Pons (tissue), 1 donor: ENCODE data around the gene THAP6.
"Not testable (repeated sequence)": the region's sequence is repeated elsewhere in the genome, so short reads cannot be mapped to it uniquely, and the experiment has no call there.

Source experiments
- DNase-seq: peaks from one replicate; pipeline ENCODE4 v3.0.0-alpha.2; 2016; ENCODE audit warnings: low spot score

THAP6 gene

GRCh38 chr4:75514131-75514948 is at the start of gene THAP6, which contains the start of gene RCHY1:
Gene THAP6, plus strand, starts transcription at chr4:75514473. Its CDS starts 980 bp downstream, at chr4:75515453.
Gene RCHY1, minus strand, starts transcription at chr4:75514403. Its CDS starts 117 bp downstream, at chr4:75514286.
- peak; percentile 95 for DNase-seq

DNA sequence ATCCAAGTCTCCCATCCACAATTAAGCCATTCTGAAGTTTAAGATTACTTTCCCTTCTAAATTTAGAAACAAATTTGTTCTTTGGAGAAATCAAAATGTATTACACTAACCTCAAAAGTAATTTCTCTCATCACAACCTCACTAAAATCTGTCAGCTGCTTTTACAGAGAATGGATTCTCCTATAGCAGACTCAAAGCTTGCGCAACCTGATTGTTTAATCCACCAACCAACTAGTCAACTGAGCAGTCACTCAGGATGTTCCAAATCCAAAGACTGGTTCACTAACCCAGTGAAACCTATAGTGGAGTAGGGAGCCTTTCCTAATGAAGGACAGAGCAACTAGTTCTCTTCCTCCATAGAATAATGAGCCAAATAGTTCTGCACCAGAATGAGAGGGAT is 44.4 kb upstream of the THAP6 start:
- DNase-seq, result no peak

- DNase-seq, result no peak
These were observed 43.5 kb upstream of the THAP6 start for GRCh38 chr4:75470738-75471137.

- DNase-seq, result no peak
These were observed 37.1 kb upstream of the THAP6 start for GRCh38 chr4:75477201-75477600.

DNA sequence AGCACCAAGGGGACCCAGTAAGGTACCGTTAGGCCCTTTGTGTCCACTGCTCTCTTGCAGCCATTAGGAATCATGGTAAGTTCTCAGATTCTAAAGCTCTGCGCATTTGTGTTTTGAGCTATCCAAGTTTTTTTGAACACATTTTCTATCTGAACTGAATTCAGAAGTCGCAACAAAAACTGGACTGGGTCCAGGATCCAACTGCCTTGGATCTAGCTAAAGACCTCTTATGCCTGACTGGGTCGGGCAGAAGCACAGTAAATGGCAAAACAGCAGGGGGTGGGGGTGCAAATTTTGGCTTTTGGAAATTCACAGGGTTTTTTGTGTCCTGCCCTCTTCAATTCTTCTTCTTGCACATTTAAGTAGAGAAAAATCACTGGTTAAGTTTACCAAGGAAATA is 30.1 kb upstream of the THAP6 start:
- DNase-seq, result peak; percentile 35

- DNase-seq, result peak; percentile 34
These were observed 24.1 kb upstream of the THAP6 start for GRCh38 chr4:75490155-75490554.

GRCh38 chr4:75494563-75494962 is 19.7 kb upstream of the THAP6 start:
- peak; percentile 66 for DNase-seq

- no peak for DNase-seq
These were observed 18.8 kb upstream of the THAP6 start for GRCh38 chr4:75495476-75495875.

GRCh38 chr4:75496406-75496805 is 17.9 kb upstream of the THAP6 start:
- DNase-seq, result no peak

DNA sequence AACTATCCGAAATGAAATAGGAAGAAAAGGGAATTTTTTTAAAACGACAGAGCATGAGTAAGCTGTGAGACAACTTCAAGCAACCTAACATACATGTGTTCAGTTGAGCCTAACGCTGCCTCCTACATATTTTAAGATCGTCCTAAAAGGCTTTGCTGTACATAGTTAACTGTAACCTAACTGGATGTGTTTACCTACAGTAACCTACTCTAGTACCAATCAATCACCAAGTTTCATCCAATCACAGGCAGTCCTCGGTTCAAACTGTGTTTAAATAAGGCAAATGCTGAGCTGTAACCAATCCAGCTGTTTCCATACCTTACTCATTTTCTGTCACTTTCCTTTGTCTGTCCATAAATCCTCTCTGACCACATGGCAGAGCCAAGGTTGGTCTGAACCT is 17.1 kb upstream of the THAP6 start:
- DNase-seq, result no peak

DNA sequence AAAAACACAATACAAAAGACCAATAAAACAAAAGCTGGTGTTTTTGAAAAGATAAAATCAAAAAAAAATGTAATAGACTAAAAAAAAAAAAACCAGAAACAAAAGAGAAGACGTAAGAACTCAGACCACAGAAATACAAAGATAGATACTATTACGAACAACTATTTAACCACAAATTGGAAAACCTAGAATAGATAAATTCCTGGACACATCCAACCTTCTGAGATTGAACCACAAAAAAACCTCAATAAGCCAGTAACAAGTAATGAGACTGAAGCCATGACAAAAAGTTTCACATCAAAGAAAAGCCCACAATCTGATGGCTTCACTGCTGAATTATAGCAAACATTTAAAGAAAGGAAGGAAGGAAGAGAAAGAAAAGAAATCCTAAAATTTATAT is 16.2 kb upstream of the THAP6 start:
- DNase-seq, result no peak

GRCh38 chr4:75499900-75500299 is 14.4 kb upstream of the THAP6 start:
- DNase-seq, result no peak

- no peak for DNase-seq
These were observed 11.6 kb upstream of the THAP6 start for GRCh38 chr4:75502671-75503070.

DNA sequence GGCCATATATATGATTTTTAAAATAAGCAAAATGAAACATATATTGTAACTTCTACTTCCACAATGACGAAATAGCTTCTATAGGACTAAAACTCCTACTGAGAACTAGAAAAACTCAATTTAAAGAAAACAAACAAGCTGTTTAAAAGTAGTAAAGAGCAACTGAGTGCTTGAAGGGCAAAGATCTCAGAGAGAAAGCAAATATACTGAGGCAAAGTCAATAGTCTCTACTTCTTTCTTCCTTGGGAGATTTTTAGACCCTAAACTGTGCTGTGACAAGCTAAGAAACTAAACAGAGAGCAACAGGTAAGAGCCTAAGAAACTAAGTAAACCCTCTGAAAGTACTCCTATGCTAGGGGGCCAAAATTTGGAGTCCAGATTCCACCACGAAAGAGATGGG is 8.6 kb upstream of the THAP6 start:
- DNase-seq, result no peak

- DNase-seq, result not testable (repeated sequence)
These were observed 4.7 kb upstream of the THAP6 start for GRCh38 chr4:75509592-75509991.

GRCh38 chr4:75511841-75512240 is 2.4 kb upstream of the THAP6 start:
- peak; percentile 24 for DNase-seq

DNA sequence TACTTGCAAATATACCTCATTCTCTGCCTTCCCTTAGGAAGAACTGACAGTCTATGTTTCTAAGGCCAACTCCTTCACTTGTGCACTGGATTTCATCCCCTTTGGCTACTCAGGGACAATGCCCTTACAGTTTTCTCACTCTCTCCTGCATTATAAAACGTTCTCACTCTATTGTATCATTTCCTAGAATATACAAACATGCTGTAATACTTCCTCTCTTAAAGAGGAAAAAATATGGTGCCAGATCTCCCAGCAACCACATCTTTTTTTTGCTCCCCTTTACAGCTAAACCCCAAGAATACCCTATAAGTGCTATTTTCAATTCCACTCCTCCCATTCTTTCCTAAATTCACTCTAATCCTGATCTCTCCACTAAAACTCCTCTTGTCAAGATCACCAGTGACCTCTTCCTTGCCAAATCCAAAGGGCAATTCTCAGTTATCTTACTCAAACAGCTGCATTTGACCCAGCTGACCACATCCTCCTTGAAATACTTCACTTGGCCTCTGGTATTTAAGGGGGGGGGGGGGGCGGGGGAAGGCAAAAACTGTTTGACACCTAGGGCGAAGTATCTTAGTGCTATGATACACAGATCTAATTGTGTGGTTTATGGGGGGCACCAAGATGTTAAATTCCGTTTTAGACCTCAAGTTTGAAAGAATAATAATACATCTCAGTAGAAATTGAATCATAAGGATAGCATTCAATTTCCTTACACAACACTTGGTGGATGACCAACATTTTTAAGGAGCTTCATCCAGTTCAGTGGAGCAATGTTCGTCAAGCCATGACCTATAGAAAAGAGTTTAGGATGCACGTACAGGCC is 1.7 kb upstream of the THAP6 start:
- DNase-seq, result peak; percentile 35

DNA sequence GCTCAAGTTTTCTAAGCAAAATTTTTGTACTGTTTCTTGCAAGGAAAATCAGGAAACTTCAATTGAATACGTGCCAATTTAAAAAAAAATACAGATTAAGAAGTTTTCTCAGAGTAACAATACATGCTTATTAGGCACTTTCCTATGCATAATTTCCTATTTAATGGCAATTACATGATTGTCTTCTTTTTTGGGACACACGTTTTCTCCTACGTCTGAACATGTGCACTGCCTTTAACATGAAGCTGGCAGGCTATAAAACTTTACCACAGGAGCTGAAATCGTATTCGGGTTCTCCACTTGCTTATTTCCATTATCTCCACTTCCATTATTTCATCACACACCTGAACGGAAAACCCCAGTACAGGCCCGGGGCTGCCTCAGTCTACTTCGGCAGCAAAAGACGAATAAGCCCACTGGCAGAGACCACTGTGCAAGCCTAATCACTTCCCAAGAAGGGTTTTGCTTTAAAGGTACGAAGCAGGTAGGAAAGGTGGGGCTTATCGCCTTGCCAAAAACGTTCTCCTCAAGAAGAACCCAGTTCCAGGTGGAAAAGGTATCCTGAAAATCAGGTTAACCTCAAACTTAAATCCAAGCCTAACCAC is 645 bp upstream of the THAP6 start:
- DNase-seq, result no peak

- DNase-seq, result no peak
These were observed 808 bp downstream of the THAP6 start for GRCh38 chr4:75514949-75515612.

DNA sequence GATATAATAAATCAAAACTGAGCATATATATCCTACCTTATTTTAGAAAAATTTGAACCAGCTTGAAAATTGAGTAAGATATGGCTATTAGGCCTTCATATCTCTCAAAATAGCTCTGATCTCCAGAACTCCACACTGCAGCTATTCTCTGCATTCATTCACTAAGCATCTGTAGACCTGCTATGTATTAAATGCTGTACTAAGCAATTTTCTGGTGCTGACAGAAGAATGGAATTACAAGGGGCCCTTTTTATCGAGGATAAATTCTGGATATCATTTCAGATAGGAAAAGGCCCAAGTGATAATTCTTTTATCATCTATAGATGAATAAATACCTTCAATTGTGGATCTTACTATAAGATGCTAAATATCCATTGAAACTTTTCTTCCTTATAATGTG is 1.9 kb downstream of the THAP6 start:
- DNase-seq, result no peak

- DNase-seq, result not testable (repeated sequence)
These were observed 5.2 kb downstream of the THAP6 start for GRCh38 chr4:75519452-75519851.

DNA sequence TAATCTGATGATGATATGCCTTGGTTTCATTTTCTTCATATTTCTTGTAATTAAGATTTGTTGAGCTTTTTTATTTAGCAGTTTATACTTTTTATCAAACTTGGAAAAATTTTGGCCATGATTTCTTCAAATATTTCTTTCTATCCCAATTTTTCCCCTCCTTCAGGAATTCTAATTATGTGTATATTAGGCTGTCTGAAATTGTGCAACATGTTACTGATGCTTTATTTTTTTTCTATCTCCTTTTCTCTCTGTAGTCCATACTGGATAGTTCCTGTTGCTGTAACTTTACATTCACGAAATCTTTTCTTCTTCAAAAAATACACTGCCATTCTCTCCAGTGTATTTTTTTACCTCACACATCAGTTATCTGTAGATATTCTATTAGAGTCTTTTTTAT is 10.8 kb downstream of the THAP6 start:
- no peak for DNase-seq
